Ishikawa (cell line): Measurements from ENCODE around the gene PHKA2.

Experiments used
- CREB1 ChIP-seq: IDR thresholded peaks from 2 replicates; pipeline ENCODE4 v1.6.1; 2012; ENCODE audit warnings: low read depth
- EGR1 ChIP-seq: IDR thresholded peaks from 2 replicates; pipeline ENCODE4 v1.6.1; 2012
- EP300 ChIP-seq: IDR thresholded peaks from 2 replicates; pipeline ENCODE4 v1.6.1; 2012; ENCODE audit warnings: borderline replicate concordance
- MAX ChIP-seq: IDR thresholded peaks from 2 replicates; pipeline ENCODE4 v1.6.1; 2012
- NFIC ChIP-seq: IDR thresholded peaks from 2 replicates; pipeline ENCODE4 v1.6.1; 2012
- TCF12 ChIP-seq: IDR thresholded peaks from 2 replicates; pipeline ENCODE4 v1.6.1; 2012; ENCODE audit warnings: low read depth
- USF1 ChIP-seq: IDR thresholded peaks from 2 replicates; pipeline ENCODE4 v1.6.1; 2012
- YY1 ChIP-seq: IDR thresholded peaks from 2 replicates; pipeline ENCODE4 v1.6.1; 2012; ENCODE audit warnings: low read depth

- TF ChIP-seq YY1 (no peak), MAX (no peak), NFIC (no peak), TCF12 (no peak), CREB1 (no peak), USF1 (no peak), EP300 (no peak), EGR1 (no peak)
Measured at GRCh38 chrX:19028560-19028959, 44.6 kb upstream of the PHKA2 start.
